Ovary (tissue), 3 donors: ENCODE data around the gene CACNB2.

Source experiments
- CTCF ChIP-seq, 3 donors: fragments of 450-650 bp in 2 of 3; fragments of 200-600 bp in 1 of 3; IDR thresholded peaks; one replicate each; pipeline versions ENCODE4 v1.5.1 to v1.8.0; 2016 to 2022; ENCODE audit warnings: antibody characterized with exemption in 3 of 3, mild to moderate bottlenecking in 1 of 3
- EP300 ChIP-seq: sonication (generic); formaldehyde crosslinking; IDR thresholded peaks from one replicate; pipeline ENCODE4 v1.6.1; 2017; ENCODE audit warnings: antibody characterized with exemption
- donor health status: DM: no; HTN: no; CAD: no.

- TF ChIP-seq CTCF (IDR thresholded peaks at IDR 0.05), result no peak
- no peak for TF ChIP-seq EP300
These were observed 310.1 kb downstream of the CACNB2 start for GRCh38 chr10:18450298-18450697.
